Left colon (tissue), 2 donors: ENCODE measurements around the gene SPTBN2. TPM values are rescaled to one million over a fixed set of nuclear protein-coding genes. Genes with fewer than 3 reads are reported as not detected.

Source experiments
- ATAC-seq: fragments of 200-7000 bp; cut with Tn5 transposase; one replicate; pipeline ENCODE4 v1.9.1; 2020; ENCODE audit warnings: mild to moderate bottlenecking, moderate library complexity
- DNase-seq, 2 donors: peaks; one replicate each; pipeline ENCODE4 v3.0.0-alpha.2; 2020
- intact Hi-C, 2 donors: fragments of 100-400 bp; cut with DNase I in 1 of 2; cut with micrococcal nuclease in 1 of 2; formaldehyde crosslinking; loops; one replicate each; pipeline versions ENCODE4 v1.11.2 to v1.14.0; 2022; cut with DNase I, micrococcal nuclease
- total RNA-seq, 2 donors: library from RNA; stranded (reverse); fragmentation: NEBNext Ultra II Directional; extraction: Animal tissue kit (Norgen Biotek cat#: 25700); gene quantifications; one replicate each; pipeline ENCODE4 v1.2.1, GENCODE V29; 2021
- donor health status: DM: no; HTN: no; CAD: no.
- donor health status: DM: yes; HTN: yes; CAD: no.

Gene SPTBN2
- total RNA-seq, 2 donors from 2014 or later = 3.9 to 7.3 TPM

- DNase-seq (no peak), ATAC-seq (no peak)
Observed at GRCh38 chr11:66708701-66709100, 20.3 kb downstream of the SPTBN2 start.

DNA sequence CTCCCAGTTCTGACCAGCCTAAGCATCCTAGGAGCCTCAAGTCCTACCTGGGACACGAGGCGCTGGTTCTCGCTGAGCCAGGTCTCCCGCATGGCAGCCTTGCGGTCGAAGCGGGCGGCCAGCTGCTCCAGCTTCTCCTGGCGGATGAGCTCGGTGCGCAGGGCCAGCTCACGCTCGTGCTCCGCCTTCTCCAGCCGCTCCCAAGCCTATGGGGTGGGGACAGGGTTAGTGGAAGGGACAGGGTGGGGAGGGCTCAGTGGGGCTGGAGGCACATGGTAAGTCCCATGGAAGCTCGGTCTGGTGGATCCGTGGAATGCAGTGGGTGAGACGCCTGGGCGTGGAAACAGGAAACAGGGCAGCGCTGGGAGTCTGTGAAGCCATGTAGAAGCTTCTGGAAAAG lies 20.9 kb downstream of the SPTBN2 start:
- no peak for DNase-seq
- no peak for ATAC-seq
- intact Hi-C loops = no loop called here

More at GRCh38 chr11:66708701-66709100, 20.3 kb downstream of the SPTBN2 start:
- intact Hi-C loops = no loop called here

DNA sequence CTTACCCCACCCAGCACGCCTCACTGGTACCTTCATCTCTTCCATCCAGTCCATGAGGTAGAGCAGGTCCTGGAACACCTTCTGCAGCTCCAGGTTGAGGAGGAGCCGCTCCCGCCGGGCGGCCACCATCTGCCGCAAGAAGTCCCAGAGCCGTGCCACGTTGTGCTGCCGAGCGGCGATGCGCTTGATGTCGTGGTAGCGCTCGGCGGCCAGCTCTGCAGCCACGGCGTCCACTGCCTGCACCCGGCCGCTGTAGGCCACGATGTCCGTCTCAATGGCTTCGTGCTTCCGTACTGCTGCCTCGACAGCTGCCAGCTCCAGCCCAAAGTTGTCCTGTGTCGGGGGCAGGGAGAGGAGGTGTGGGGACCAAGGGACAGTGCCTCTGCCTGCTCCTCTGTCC lies 21.5 kb downstream of the SPTBN2 start:
- intact Hi-C loops = no loop called here
- ATAC-seq = no peak
- no peak for DNase-seq

DNA sequence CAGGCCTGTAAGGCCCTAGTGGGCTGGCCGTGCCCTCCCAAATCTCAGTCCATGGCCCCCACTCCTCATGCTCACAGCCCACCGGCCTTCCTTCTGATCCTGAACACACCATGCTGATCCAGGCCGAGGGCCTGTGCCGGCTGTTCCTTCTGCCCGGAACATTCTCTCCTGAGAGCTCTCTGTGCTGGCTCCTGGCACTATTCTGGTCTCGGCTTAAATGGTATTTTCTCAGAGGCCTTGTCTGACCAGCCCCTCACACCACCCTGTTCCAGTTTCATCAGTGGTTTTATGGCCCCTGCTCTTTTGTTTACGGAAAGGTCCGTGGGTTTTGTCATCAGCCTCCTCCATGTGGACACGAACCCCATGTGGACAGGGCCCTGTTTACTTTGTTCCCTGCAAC lies 22.0 kb downstream of the SPTBN2 start:
- intact Hi-C loops = no loop called here
- no peak for ATAC-seq
- no peak for DNase-seq

- ATAC-seq (no peak), DNase-seq (no peak)
- intact Hi-C loops = no loop called here
Observed at GRCh38 chr11:66705587-66706335, 23.3 kb downstream of the SPTBN2 start.

- ATAC-seq (no peak), DNase-seq (no peak)
- intact Hi-C loops = no loop called here
Observed at GRCh38 chr11:66704659-66705360, 24.2 kb downstream of the SPTBN2 start.

- intact Hi-C loops = no loop called here
- no peak for ATAC-seq
- DNase-seq = peak in 1 of 2 donors; percentile 47
Observed at GRCh38 chr11:66701432-66702240, 27.4 kb downstream of the SPTBN2 start.

DNA sequence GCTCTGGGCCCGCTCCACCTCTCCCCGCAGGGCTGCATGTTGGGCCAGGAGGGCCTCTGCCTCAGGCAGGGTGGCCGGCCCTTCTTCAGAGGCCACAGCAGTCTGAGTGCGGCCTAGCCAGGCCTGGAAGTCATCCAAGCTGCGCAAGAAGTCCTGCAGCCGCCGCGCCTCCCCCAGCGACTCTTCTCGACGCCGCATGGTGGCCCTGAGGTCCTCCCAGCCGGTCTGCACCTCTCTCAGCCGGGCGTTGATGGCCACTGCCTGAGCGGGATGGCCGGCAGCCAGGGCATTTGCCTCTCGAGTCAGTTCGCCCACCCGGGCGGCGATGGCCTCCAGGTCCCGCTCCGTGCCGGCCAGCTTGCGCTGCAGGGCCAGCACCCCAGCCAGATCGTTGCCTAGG lies 28.3 kb downstream of the SPTBN2 start:
- DNase-seq (no peak), ATAC-seq (no peak)
- intact Hi-C loops = no loop called here

- DNase-seq = no peak
- intact Hi-C loops = no loop called here
- ATAC-seq = peak; percentile 66
Observed at GRCh38 chr11:66700337-66700736, 28.7 kb downstream of the SPTBN2 start.

DNA sequence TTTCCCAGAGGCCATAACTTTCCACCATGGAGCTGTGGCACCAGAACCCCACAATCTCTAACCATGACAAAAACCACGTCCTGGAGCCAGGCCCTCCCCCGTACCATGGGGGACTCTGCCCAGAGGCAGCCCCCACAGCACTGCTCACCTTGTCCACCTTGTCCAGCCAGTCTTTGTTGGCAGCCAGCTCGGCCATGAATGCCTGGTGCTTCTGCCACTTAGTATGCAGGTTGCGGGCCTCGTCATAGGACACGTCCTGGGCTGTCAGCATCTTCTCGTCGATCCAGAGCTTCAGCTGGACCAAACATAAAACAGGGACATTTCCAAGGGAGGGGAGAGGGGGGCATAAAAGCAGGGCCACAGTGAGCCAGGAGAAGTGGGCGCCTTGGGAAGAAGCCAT lies 30.5 kb downstream of the SPTBN2 start:
- intact Hi-C loops = loop anchor here in 1 of 2 donors (10.0 kb wide), 1 partner anchor 136 kb away; no protein-coding TSS in a partner anchor
- DNase-seq = no peak
- no peak for ATAC-seq

- DNase-seq (no peak), ATAC-seq (no peak)
- intact Hi-C loops = loop anchor here in 1 of 2 donors (10.0 kb wide), 1 partner anchor 137 kb away; no protein-coding TSS in a partner anchor
Observed at GRCh38 chr11:66697988-66698387, 31.0 kb downstream of the SPTBN2 start.

GRCh38 chr11:66696146-66696545 lies 32.9 kb downstream of the SPTBN2 start:
- intact Hi-C loops = loop anchor here in 1 of 2 donors (10.0 kb wide), 1 partner anchor 139 kb away; no protein-coding TSS in a partner anchor
- DNase-seq = no peak
- ATAC-seq = no peak

- ATAC-seq (peak; percentile 99), DNase-seq (peak; percentile 90 to 92)
- intact Hi-C loops = loop anchor here (2.0 to 10.0 kb wide), 2 partner anchors 140 kb away; no protein-coding TSS in a partner anchor
Observed at GRCh38 chr11:66694732-66695207, 34.2 kb downstream of the SPTBN2 start.

DNA sequence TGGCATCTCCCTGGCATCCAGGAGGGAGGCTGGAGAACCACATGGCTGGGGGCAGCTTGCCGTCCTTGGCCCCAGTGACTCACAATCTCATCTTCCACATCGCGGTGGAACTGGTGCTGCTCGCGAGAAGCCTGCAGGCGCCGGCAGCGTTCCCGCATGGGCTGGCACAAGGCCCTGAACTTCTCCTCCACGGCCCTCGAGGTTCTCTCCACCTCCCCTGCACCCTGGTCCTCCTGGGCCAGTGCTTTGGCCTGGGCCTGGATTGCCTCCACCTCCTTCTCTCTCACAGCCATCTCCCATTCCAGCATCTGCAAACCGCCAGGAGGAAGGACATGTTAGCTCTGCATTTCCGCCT lies 35.0 kb downstream of the SPTBN2 start:
- no peak for ATAC-seq
- intact Hi-C loops = loop anchor here (2.0 to 10.0 kb wide), 2 partner anchors 141 kb away; no protein-coding TSS in a partner anchor
- DNase-seq = no peak

DNA sequence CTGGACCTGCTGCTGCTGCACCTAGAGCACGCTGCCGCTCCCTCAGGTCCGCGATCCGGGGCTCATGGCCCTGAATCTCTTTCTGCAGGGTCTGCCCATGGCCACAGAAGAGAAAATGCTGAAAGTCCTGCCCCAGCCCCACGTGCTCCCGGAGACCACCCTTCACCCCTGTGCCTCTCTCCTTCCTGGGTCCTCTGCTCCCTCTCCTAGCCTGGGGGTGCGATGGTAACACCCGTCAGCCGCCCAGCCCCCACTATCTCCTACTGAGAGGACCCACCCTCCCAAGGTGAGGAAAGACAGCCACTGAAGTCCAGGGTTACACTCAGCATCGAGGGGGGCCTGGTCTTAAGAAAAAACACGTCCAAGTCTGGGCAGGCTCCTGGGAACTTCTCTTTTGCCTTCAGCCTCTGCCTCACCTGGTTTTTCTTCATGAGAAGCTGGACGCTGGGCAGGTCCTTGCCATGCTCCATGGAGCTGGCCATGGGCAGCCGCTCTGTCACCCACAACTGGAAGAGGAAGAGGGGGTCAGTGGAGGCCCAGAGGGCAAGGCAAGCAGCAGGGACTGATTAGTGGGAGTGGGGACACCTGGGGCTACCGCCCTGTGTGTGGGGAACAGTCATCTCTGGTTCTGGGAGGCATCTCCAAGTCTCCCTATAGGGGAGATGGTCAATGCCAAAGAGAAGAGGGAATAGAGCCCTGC lies 35.5 kb downstream of the SPTBN2 start:
- no peak for ATAC-seq
- intact Hi-C loops = loop anchor here (2.0 to 10.0 kb wide), 2 partner anchors 141 kb away; no protein-coding TSS in a partner anchor

DNA sequence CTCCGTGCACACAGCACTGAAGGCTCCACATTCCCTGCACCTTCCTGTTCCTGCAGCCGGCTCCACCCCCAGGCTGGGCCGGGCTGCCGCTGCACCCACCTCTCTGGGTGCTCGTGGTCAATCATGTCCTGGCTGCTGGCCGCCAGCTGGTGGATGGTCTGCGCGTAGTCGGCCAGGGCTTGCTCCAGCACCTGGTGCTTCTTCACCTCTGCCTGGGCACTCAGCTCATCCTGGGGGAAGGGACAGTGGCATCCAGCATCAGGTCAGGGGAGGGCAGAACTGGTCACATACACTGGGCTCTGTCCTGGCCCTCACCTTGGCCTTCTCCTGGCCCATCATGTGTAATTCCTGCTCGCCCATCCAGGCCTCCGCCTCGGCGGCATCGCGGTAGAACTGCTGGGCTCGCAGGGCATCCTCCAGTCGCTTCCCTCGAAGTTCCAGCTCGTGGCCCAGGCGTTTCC lies 36.1 kb downstream of the SPTBN2 start:
- intact Hi-C loops = loop anchor here in 1 of 2 donors (10.0 kb wide), 1 partner anchor 142 kb away; no protein-coding TSS in a partner anchor
- no peak for ATAC-seq
- no peak for DNase-seq

More for the DNA sequence above, 35.5 kb downstream of the SPTBN2 start:
- DNase-seq = no peak

DNA sequence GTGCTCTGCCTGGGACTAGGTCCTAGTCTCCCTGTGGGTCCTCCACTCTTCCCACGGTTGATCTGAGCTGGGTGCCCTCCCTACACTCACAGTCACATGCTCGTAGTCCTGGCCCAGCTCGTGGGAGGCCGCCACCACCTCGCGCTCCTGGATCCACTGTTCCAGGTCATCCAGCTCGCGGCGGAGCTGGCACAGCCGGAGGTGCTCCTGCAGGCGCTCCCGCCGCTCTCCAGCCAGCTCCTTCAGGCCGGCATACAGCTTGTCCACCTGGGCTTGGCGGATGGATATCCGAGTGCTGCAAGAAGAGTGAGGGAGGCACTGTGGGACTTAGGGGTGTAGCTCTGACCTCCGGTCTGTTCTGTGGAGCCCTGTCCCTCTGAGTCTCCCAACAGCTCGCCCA lies 36.6 kb downstream of the SPTBN2 start:
- intact Hi-C loops = loop anchor here in 1 of 2 donors (10.0 kb wide), 1 partner anchor 142 kb away; no protein-coding TSS in a partner anchor
- DNase-seq (no peak), ATAC-seq (no peak)
